ENCODE results near the gene PLRG1.

GRCh38 chr4:154565704-154566103 is 15.5 kb upstream of the PLRG1 start:
- TF ChIP-seq CTCF (conservative IDR thresholded peaks at IDR 0.05 in 1 of 2, IDR thresholded peaks at IDR 0.05 in 1 of 2; ENCODE audit: extremely low read depth in 1 of 2, insufficient read depth in 1 of 2, low read depth in 1 of 2, low read length in 2 of 2) (no peak), EZH2 (IDR thresholded peaks at IDR 0.05; ENCODE audit: borderline replicate concordance, low read length) (no peak)
